Skeletal muscle cell (primary cell): Measurements from ENCODE around the gene FPR1.
A peak's percentile ranks its signal among the peaks of the same experiment; 100 is the strongest.

ENCODE experiments used
- DNase-seq: peaks from one replicate; pipeline ENCODE4 v3.0.0-alpha.2; 2010; ENCODE audit warnings: low read depth
- H3K4me3 ChIP-seq: 2 replicates; pipeline ENCODE4 v1.5.1; 2011; ENCODE audit warnings: low read depth, mild to moderate bottlenecking, control low read depth, low read length, moderate library complexity

FPR1 gene

DNA sequence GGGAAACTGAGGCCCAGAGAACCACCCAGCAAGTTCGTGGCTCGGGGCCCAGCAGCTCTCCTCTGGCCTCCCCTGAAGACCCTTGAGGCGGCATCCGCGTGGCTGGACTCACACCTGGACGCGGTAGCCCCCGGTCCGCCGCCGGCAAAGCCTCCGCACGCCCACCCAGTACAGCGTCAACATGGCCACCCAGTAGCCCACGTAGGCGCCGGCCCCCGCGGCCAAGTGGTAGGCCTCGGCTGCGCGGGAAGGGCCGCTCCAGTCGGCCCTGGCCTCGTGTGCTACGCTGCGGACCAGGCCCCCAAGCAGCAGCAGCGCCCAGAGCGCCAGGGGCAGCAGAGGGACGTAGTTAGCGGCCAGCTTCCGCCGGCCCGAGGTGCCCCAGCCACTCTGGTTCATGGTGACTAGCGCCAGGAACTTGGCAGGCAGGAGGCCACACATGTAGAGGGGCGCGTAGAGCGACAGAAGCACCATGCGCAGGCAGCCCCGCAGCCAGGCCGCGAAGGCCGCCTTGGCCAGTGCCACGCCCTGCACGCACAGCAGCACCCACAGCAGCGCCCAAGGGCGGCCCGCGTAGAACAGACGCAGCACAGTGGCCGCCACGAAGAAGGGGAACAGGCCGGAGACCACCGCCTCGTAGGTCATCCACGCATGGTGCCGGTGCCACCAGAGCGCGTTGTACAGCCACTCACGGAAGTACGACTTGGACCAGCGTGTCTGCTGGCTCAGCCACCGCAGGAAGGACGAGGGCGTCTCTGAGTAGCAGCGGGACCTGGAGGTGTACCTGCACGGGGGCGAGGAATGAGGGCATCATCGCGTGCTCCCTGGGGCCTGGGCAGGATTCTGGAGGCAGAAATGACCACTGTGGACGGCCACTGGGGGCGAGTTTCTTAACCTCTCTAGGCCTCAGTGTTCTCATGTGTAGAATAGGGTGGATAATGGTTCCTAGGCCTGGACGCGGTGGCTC is 38.1 kb downstream of the FPR1 start:
- no peak for DNase-seq
- no peak overlapping the region for H3K4me3 ChIP-seq

GRCh38 chr19:51712461-51713081 is 39.1 kb downstream of the FPR1 start:
- no peak for DNase-seq

DNA sequence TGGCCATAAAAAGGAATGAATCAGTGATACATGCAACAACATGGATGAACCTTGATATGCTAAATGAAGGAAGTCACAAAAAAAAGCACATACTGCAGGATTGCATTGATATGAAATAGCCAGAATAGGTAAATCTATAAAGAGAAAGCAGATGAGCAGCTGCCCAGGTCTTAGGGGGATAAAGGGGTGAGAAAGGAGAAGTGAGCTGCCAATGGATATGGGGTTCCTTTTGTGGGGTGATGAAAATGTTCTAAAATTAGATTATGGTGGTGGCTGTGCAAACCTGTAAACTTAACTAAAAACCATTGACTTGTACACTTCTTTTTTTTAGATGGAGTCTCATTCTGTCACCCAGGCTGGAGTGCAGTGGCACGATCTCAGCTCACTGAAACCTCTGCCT is 40.0 kb downstream of the FPR1 start:
- no peak overlapping the region for H3K4me3 ChIP-seq
- no peak for DNase-seq

More at GRCh38 chr19:51712461-51713081, 39.1 kb downstream of the FPR1 start:
- H3K4me3 ChIP-seq: no peak overlapping the region

DNA sequence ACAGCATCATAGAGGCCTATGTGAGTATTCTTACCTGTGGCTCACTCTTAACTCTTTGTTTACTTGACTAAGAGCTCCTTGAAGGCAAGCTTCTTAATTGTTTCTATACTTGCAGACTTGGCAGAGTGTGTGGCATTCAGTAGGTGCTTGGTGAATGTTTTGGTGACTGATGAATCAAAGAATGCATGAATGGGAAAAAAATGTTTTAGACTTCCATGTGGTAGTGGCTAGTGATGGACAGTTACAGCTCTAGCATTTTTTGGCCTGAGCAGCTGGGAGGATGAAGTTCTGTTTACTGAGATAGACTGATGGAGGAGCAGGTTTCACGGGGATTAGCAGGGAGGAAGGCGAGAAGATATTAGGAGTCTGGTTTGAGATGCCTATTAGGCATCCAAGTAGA is 41.5 kb downstream of the FPR1 start:
- no peak overlapping the region for H3K4me3 ChIP-seq
- DNase-seq: no peak

GRCh38 chr19:51709575-51709974 is 42.1 kb downstream of the FPR1 start:
- DNase-seq: no peak
- no peak overlapping the region for H3K4me3 ChIP-seq

- DNase-seq: no peak
- H3K4me3 ChIP-seq: no peak overlapping the region
These were observed 42.9 kb downstream of the FPR1 start for GRCh38 chr19:51708811-51709210.

- DNase-seq: no peak
- H3K4me3 ChIP-seq: no peak overlapping the region
These were observed 44.8 kb downstream of the FPR1 start for GRCh38 chr19:51706885-51707284.

DNA sequence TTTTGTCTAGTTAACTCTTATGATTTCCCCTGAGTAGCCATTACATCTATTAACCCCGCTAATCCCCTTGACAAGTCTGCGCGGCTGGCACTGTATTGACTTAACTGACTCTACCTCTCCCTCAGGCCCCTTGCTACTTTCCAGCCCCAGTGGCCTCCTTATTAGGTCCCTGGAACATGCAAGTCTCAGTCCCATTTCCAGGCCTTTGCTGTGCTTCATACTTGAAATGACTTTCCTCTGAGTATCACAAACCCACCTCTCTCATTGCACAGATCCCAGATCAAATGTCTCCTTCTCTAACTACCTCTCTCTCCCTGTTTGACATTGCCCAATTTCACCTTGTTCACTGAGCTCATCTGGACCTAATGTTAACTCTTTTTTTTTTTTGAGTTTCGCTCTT is 45.4 kb downstream of the FPR1 start:
- no peak overlapping the region for H3K4me3 ChIP-seq
- DNase-seq: no peak

GRCh38 chr19:51704626-51705025 is 47.1 kb downstream of the FPR1 start:
- no peak for DNase-seq
- peak overlapping the region; percentile 70 for H3K4me3 ChIP-seq

DNA sequence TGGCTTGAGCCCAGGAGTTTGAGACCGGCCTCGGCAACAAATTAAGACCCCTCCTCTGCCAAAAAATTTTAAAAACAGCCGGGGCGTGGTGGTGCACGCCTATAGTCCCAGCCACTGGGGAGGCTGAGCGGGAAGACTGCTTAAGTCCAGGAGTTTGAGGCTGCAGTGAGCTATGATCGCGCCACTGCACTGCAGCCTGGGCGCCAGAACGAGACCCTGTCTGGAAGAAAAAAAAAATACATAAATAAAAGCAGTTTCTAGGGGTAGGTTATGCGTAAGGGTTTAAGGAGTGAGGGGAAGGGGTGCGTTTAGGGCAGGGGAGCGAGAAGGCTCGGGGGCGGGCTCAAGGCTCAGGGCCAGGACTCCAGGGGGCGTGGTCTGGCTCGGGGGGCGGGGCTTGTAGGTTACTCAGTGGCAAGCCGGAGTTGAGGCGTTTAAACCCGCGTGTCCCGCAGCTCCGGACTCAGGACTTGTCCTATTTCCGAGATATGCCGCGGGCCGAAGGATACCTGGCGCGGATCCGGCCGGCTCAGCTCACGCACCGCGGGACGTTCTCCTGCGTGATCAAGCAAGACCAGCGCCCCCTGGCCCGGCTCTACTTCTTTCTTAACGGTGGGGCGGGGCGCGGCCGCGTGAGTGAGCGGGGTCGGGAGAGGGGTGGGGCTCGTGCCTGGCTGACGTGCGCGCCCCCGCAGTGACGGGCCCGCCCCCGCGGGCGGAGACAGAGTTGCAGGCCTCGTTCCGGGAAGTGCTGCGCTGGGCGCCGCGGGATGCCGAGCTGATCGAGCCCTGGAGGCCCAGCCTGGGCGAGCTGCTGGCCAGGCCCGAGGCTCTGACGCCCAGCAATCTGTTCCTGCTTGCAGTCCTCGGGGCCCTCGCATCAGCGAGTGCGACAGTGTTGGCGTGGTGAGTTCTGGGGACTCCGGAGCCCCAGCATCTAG is 47.8 kb downstream of the FPR1 start:
- H3K4me3 ChIP-seq: peak overlapping the region; percentile 70
- DNase-seq: peak; percentile 82

- no peak overlapping the region for H3K4me3 ChIP-seq
- DNase-seq: no peak
These were observed 48.7 kb downstream of the FPR1 start for GRCh38 chr19:51702825-51703574.

DNA sequence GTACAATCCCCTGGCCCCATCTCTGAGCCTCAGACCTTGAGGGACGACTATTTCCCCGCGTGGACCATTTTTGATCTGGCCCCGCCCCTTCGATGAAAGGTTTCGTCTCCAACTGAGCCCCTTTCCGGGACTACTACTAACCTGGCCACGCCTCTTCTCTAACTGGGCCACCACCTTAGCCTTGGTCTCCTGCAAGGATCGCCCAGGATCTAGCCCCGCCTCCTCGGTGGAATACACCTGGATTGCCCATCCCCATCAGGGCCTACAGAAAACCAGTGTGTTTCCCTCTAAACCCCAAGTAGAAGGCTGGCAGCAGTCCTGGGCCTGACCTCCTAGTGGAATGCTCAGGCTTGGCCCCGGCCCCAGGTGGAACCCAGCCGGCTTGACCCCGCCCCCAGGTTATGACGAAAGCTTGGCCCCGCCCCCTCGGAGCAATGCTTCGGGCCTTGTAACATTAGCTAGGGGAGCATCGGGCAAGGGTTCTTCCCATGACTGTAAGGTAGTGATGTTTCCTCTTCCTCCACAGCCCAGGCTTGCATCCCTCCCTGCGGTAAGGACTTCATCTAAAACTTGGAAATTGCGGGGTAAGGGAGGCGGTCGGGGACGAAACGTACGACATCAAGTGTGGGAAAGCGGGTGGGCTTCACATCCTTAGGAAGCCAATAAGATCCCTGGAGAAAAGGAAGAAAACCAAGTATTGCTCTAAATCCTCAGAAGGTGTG is 49.4 kb downstream of the FPR1 start:
- no peak for DNase-seq
- H3K4me3 ChIP-seq: no peak overlapping the region

GRCh38 chr19:51701468-51702100 is 50.1 kb downstream of the FPR1 start:
- no peak for DNase-seq

GRCh38 chr19:51699170-51699569 is 52.5 kb downstream of the FPR1 start:
- H3K4me3 ChIP-seq: no peak overlapping the region
- no peak for DNase-seq

More at GRCh38 chr19:51701468-51702100, 50.1 kb downstream of the FPR1 start:
- H3K4me3 ChIP-seq: no peak overlapping the region

GRCh38 chr19:51698296-51698695 is 53.4 kb downstream of the FPR1 start:
- H3K4me3 ChIP-seq: no peak overlapping the region
- no peak for DNase-seq

GRCh38 chr19:51697169-51697776 is 54.4 kb downstream of the FPR1 start:
- DNase-seq: no peak
- H3K4me3 ChIP-seq: no peak overlapping the region

DNA sequence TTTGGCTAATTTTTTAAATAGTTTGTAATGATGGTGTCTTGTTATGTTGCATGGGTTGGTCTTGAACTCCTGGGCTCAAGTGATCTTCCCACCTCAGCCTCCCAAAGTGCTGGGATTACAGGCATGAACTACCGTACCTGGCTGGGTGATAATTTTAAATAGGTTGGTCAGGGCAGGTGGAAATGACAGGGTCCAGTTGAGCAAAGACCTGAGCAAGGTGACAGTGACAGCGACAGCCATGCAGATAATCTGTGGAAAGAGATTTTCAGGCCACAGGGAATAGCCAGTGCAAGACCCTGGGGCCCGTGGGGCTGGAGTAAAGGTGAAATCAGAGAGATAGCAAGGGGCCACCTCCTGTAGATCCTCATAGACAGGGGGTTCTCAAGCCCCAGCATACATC is 55.1 kb downstream of the FPR1 start:
- H3K4me3 ChIP-seq: no peak overlapping the region
- DNase-seq: no peak
